HFFc6 (cell line): Measurements from ENCODE around the gene ST6GALNAC6. TPM values are rescaled to one million over a fixed set of nuclear protein-coding genes. Genes with fewer than 3 reads are reported as not detected.
"Not testable (repeated sequence)": the region's sequence is repeated elsewhere in the genome, so short reads cannot be mapped to it uniquely, and the experiment has no call there.

Experiments
- DNase-seq: peaks from one replicate; pipeline ENCODE4 v3.0.0-alpha.2; 2018
- H3K27ac Mint-ChIP-seq: 2 replicates; pipeline ENCODE4 v1.8.0; 2020; ENCODE audit warnings: mild to moderate bottlenecking, mixed read lengths
- H3K27me3 Mint-ChIP-seq: 2 replicates; pipeline ENCODE4 v1.8.0; 2021; ENCODE audit warnings: mild to moderate bottlenecking, moderate library complexity, mixed read lengths; ENCODE audit not compliant: insufficient read depth
- H3K36me3 Mint-ChIP-seq: 2 replicates; pipeline ENCODE4 v1.8.0; 2021; ENCODE audit warnings: low read depth, mixed read lengths
- H3K4me1 Mint-ChIP-seq: 2 replicates; pipeline ENCODE4 v1.8.0; 2020; ENCODE audit warnings: low read depth, mixed read lengths
- H3K4me3 Mint-ChIP-seq: 2 replicates; pipeline ENCODE4 v1.8.0; 2020; ENCODE audit warnings: mild to moderate bottlenecking, moderate library complexity, mixed read lengths
- H3K9me3 Mint-ChIP-seq: 2 replicates; pipeline ENCODE4 v1.8.0; 2020; ENCODE audit warnings: mild to moderate bottlenecking, mixed read lengths
- CTCF ChIP-seq: fragments of 200-600 bp; sonication (generic); IDR thresholded peaks from 2 replicates; pipeline ENCODE4 v1.5.0; 2021; ENCODE audit warnings: antibody characterized with exemption, mild to moderate bottlenecking
- total RNA-seq, 6 experiments: library from RNA; stranded (reverse); fragmentation: NEBNext Ultra II Directional; extraction: Animal tissue kit (Norgen Biotek cat#: 25700); gene quantifications; 2 replicates in 1 of 6; 3 replicates in 5 of 6; pipeline ENCODE4 v1.2.3, GENCODE V29; 2021

The ST6GALNAC6 gene
- total RNA-seq, 6 experiments from 2014 or later = 29.3 to 40.6 (median 34.2) TPM

- Mint-ChIP-seq H3K36me3 (peaks cover 38% of the 10 kb centered on the region), H3K9me3 (peaks cover 22% of the 10 kb centered on the region), H3K27ac (peak overlapping the region; percentile 10; the same call in 1 of the 2 replicates), H3K27me3 (no peaks in the 10 kb centered on the region), H3K4me3 (no peak overlapping the region), H3K4me1 (peaks cover 52% of the 10 kb centered on the region)
- DNase-seq = no peak
- no peak for TF ChIP-seq CTCF
Measured at GRCh38 chr9:127848756-127849504, 50.5 kb downstream of the ST6GALNAC6 start.

- Mint-ChIP-seq H3K27ac (no peak overlapping the region; the same call in 1 of the 2 replicates), H3K9me3 (peaks cover 22% of the 10 kb centered on the region), H3K4me3 (no peak overlapping the region), H3K4me1 (peaks cover 50% of the 10 kb centered on the region), H3K36me3 (peaks cover 40% of the 10 kb centered on the region), H3K27me3 (no peaks in the 10 kb centered on the region)
- no peak for TF ChIP-seq CTCF
- no peak for DNase-seq
Measured at GRCh38 chr9:127847833-127848755, 51.3 kb downstream of the ST6GALNAC6 start.

- Mint-ChIP-seq H3K27ac (peak overlapping the region; percentile 45), H3K36me3 (peaks cover 40% of the 10 kb centered on the region), H3K4me1 (peaks cover 41% of the 10 kb centered on the region), H3K9me3 (peaks cover 22% of the 10 kb centered on the region), H3K27me3 (no peaks in the 10 kb centered on the region; the same call in 1 of the 2 replicates), H3K4me3 (no peak overlapping the region)
- DNase-seq = no peak
- TF ChIP-seq CTCF = no peak
Measured at GRCh38 chr9:127847178-127847510, 52.3 kb downstream of the ST6GALNAC6 start.

- Mint-ChIP-seq H3K4me1 (peaks cover 36% of the 10 kb centered on the region), H3K4me3 (no peak overlapping the region), H3K27me3 (no peaks in the 10 kb centered on the region; the same call in 1 of the 2 replicates), H3K9me3 (peaks cover 22% of the 10 kb centered on the region), H3K36me3 (peaks cover 41% of the 10 kb centered on the region), H3K27ac (peak overlapping the region; percentile 45; the same call in 1 of the 2 replicates)
- no peak for TF ChIP-seq CTCF
- DNase-seq = no peak
Measured at GRCh38 chr9:127846443-127847177, 52.8 kb downstream of the ST6GALNAC6 start.

GRCh38 chr9:127845619-127846018 lies 53.8 kb downstream of the ST6GALNAC6 start:
- H3K4me1 Mint-ChIP-seq = peaks cover 36% of the 10 kb centered on the region

More at GRCh38 chr9:127845619-127846018, 53.8 kb downstream of the ST6GALNAC6 start:
- not testable (repeated sequence) for H3K27me3 Mint-ChIP-seq, H3K4me3 Mint-ChIP-seq, DNase-seq
- peak overlapping the region; percentile 91 for H3K27ac Mint-ChIP-seq
- H3K36me3 Mint-ChIP-seq = peaks cover 48% of the 10 kb centered on the region
- peaks cover 21% of the 10 kb centered on the region for H3K9me3 Mint-ChIP-seq
